Tibial nerve (tissue), 3 donors: ENCODE results near the gene TEKT1.

Experiments used
- POLR2A ChIP-seq, 2 donors: fragments of 450-650 bp; IDR thresholded peaks; one replicate each; pipeline ENCODE4 v1.6.1; 2017; ENCODE audit warnings: antibody characterized with exemption in 2 of 2, mild to moderate bottlenecking in 2 of 2, moderate library complexity in 2 of 2
- TF ChIP-seq, protein P1 (sequence below), 5 experiments: fragments of 200-600 bp in 3 of 5; fragments of 450-650 bp in 2 of 5; sonication (generic) in 3 of 5; IDR thresholded peaks; one replicate each; pipeline ENCODE4 v1.5.1; 2016 to 2019; ENCODE audit warnings: antibody characterized with exemption in 5 of 5, mild to moderate bottlenecking in 3 of 5, moderate library complexity in 2 of 5

DNA sequence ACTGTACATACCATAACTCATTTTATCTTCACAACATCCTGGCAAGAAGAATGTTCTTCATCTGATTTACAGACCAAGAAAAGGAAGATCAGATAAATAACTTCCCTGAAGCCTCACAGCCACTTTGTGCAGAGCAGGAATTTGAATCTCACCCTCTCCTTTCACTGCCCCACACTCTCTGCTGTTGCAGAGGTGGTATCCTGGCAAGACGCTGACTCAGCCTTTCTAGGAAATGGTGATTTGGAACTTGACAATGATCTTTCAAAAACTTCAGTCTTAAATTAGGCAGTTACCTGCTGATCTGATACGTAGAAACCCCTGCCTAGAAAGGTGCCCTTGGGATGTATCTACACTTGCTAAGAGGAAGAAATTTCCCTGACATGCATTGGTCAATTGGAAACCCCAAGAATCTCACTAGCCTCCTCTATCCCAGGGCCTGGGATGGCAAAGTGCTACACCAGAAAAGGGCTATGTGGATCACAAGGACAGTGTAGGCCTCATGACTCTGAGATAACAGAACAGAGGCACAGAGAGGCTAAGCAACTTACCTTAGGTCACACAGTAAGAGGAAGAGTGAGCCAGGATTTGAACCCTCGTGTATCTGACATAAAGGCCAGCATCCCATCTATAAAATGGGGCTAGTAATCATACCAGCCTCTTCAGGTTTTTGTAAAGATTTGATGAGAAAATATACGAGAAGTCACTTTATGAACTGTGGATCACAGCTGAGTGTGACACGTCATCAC is 37.6 kb downstream of the TEKT1 start:
- TF ChIP-seq, protein P1, sequence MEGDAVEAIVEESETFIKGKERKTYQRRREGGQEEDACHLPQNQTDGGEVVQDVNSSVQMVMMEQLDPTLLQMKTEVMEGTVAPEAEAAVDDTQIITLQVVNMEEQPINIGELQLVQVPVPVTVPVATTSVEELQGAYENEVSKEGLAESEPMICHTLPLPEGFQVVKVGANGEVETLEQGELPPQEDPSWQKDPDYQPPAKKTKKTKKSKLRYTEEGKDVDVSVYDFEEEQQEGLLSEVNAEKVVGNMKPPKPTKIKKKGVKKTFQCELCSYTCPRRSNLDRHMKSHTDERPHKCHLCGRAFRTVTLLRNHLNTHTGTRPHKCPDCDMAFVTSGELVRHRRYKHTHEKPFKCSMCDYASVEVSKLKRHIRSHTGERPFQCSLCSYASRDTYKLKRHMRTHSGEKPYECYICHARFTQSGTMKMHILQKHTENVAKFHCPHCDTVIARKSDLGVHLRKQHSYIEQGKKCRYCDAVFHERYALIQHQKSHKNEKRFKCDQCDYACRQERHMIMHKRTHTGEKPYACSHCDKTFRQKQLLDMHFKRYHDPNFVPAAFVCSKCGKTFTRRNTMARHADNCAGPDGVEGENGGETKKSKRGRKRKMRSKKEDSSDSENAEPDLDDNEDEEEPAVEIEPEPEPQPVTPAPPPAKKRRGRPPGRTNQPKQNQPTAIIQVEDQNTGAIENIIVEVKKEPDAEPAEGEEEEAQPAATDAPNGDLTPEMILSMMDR (IDR thresholded peaks at IDR 0.05), result no peak
- no peak for TF ChIP-seq POLR2A (IDR thresholded peaks at IDR 0.05)
